Measurements from ENCODE around the gene KLHL21.

- TF ChIP-seq SIN3A (IDR thresholded peaks at IDR 0.05; ENCODE audit: low read depth, low read length) (no peak), RAD51 (IDR thresholded peaks at IDR 0.05) (no peak), CTCF (IDR thresholded peaks at IDR 0.05 in 2 of 3, conservative IDR thresholded peaks at IDR 0.05 in 1 of 3; ENCODE audit: control insufficient read depth in 2 of 3, extremely low read depth in 1 of 3, insufficient read depth in 1 of 3, low read depth in 3 of 3, low read length in 3 of 3) (no peak), EZH2 (IDR thresholded peaks at IDR 0.05; ENCODE audit: borderline replicate concordance, control insufficient read depth, low read depth, low read length) (no peak), KAT2A (conservative IDR thresholded peaks at IDR 0.05; ENCODE audit: control insufficient read depth, low read depth, low read length) (no peak), USF2 (IDR thresholded peaks at IDR 0.05; ENCODE audit: borderline replicate concordance, low read depth, low read length) (no peak), POLR2AphosphoS5 (IDR thresholded peaks at IDR 0.05; ENCODE audit: low read length) (no peak)
These were observed 13.7 kb downstream of the KLHL21 start for GRCh38 chr1:6588893-6589520.

Measured in GM12878 (cell line).